Endothelial cell of umbilical vein (primary cell): ENCODE measurements around the gene RADIL. TPM values are rescaled to one million over a fixed set of nuclear protein-coding genes. Genes with fewer than 3 reads are reported as not detected.

Experiments
- BruUV-seq: library from RNA; stranded (reverse); fragments of 400-500 nt; replicated peaks from 2 replicates; lab custom pipeline; 2021; lab: Mats Ljungman, UMichigan
- CTCF ChIA-PET: fragments of 300-600, 350-600 bp; sonication (Branson Sonifier 250); formaldehyde crosslinking; loops from one replicate; lab custom pipeline; 2021; ENCODE audit warnings: antibody characterized with exemption, inconsistent platforms; lab: Charles Lee
- POLR2A ChIA-PET: fragments of 300-600, 350-600 bp; sonication (Branson Sonifier 250); formaldehyde crosslinking; loops from one replicate; lab custom pipeline; 2021; ENCODE audit warnings: antibody characterized with exemption, inconsistent platforms; lab: Charles Lee
- DNase-seq: peaks from one replicate; pipeline ENCODE4 v3.0.0-alpha.2; 2011; ENCODE audit warnings: low read depth, low spot score
- FAIRE-seq: peaks from 2 replicates; lab custom pipeline; 2011; peaks lifted over from hg19 to GRCh38; lab: Jason Lieb, UNC
- H2AFZ ChIP-seq: 2 replicates; pipeline ENCODE4 v1.6.0; 2012; ENCODE audit warnings: low read depth, low read length, control low read depth, inconsistent platforms
- H3K27ac ChIP-seq: 2 replicates; pipeline ENCODE4 v1.5.1; 2011; ENCODE audit warnings: low read depth, mild to moderate bottlenecking, control low read depth, low read length, moderate library complexity; ENCODE audit not compliant: insufficient read depth
- H3K27me3 ChIP-seq, 2 experiments: 2 replicates each; pipeline versions ENCODE4 v1.6.0 to v1.6.1; 2011; ENCODE audit warnings: low read length in 2 of 2, mixed read lengths in 1 of 2; ENCODE audit not compliant: control insufficient read depth in 2 of 2, insufficient read depth in 2 of 2
- H3K36me3 ChIP-seq, 2 experiments: 2 replicates in 1 of 2; 3 replicates in 1 of 2; pipeline ENCODE4 v1.5.1; 2011; ENCODE audit warnings: low read length in 2 of 2, mild to moderate bottlenecking in 1 of 2, moderate library complexity in 1 of 2; ENCODE audit not compliant: control insufficient read depth in 2 of 2, insufficient read depth in 2 of 2; ENCODE audit errors: extremely low read depth in 1 of 2
- H3K4me1 ChIP-seq: 3 replicates; pipeline ENCODE4 v1.5.1; 2011; ENCODE audit warnings: mild to moderate bottlenecking, low read length; ENCODE audit not compliant: control insufficient read depth, insufficient read depth; ENCODE audit errors: extremely low read depth
- H3K4me2 ChIP-seq: 2 replicates; pipeline ENCODE4 v1.6.1; 2011; ENCODE audit warnings: low read length, control low read depth, mixed read lengths; ENCODE audit not compliant: insufficient read depth
- H3K4me3 ChIP-seq, 3 experiments: fragments of 200-600 bp in 1 of 3; sonication (generic), shearing (Covaris generic) in 1 of 3; replicated peaks in 1 of 3; 2 replicates each; pipeline ENCODE4 v1.5.1; 2011 to 2016; ENCODE audit warnings: control low read depth in 3 of 3, low read length in 3 of 3, mild to moderate bottlenecking in 2 of 3, inconsistent platforms in 1 of 3, low read depth in 1 of 3, moderate library complexity in 1 of 3; ENCODE audit not compliant: insufficient read depth in 1 of 3
- H3K79me2 ChIP-seq: 2 replicates; pipeline ENCODE4 v1.6.0; 2012; ENCODE audit warnings: low read length, inconsistent platforms; ENCODE audit not compliant: control insufficient read depth, insufficient read depth
- H3K9ac ChIP-seq: replicated peaks from 2 replicates; pipeline ENCODE3; 2011; ENCODE audit warnings: low read length, control low read depth; ENCODE audit not compliant: insufficient read depth; ENCODE audit errors: extremely low read depth
- H3K9me1 ChIP-seq: replicated peaks from 3 replicates; pipeline ENCODE4 v1.6.0; 2011; ENCODE audit warnings: mild to moderate bottlenecking, low read length; ENCODE audit not compliant: control insufficient read depth, insufficient read depth; ENCODE audit errors: extremely low read depth
- H3K9me3 ChIP-seq: replicated peaks from 2 replicates; pipeline ENCODE4 v1.5.1; 2012; ENCODE audit warnings: low read length, inconsistent platforms; ENCODE audit not compliant: control insufficient read depth, insufficient read depth
- H4K20me1 ChIP-seq: replicated peaks from 2 replicates; pipeline ENCODE3; 2011; ENCODE audit warnings: mild to moderate bottlenecking, low read length; ENCODE audit not compliant: control insufficient read depth, insufficient read depth; ENCODE audit errors: extremely low read depth
- EZH2 ChIP-seq: IDR thresholded peaks from 2 replicates; pipeline ENCODE4 v1.6.1; 2012; ENCODE audit warnings: borderline replicate concordance, low read depth, mild to moderate bottlenecking, moderate library complexity, low read length, inconsistent platforms; ENCODE audit not compliant: severe bottlenecking
- FOS ChIP-seq: IDR thresholded peaks from 2 replicates; pipeline ENCODE4 v1.6.1; 2011; ENCODE audit warnings: mild to moderate bottlenecking, low read length, moderate library complexity, borderline replicate concordance; ENCODE audit not compliant: insufficient read depth
- GATA2 ChIP-seq: IDR thresholded peaks from 2 replicates; pipeline ENCODE4 v1.7.0; 2011; ENCODE audit warnings: low read depth, mild to moderate bottlenecking, moderate library complexity, mixed read lengths, low read length; ENCODE audit not compliant: insufficient read length, insufficient read depth
- JUN ChIP-seq: IDR thresholded peaks from 2 replicates; pipeline ENCODE4 v1.6.1; 2011; ENCODE audit warnings: borderline replicate concordance, low read depth; ENCODE audit not compliant: insufficient read length, insufficient read depth
- MYC ChIP-seq: IDR thresholded peaks from one replicate; pipeline ENCODE4 v1.6.1; 2011; ENCODE audit warnings: mild to moderate bottlenecking, low read depth, low read length
- POLR2A ChIP-seq: IDR thresholded peaks from 2 replicates; pipeline ENCODE4 v1.6.1; 2012; ENCODE audit warnings: low read depth, mild to moderate bottlenecking, control low read depth, low read length
- POLR2AphosphoS5 ChIP-seq: IDR thresholded peaks from 2 replicates; pipeline ENCODE4 v1.6.1; 2012; ENCODE audit warnings: low read depth, mild to moderate bottlenecking, control low read depth, low read length, moderate library complexity; ENCODE audit not compliant: insufficient read depth
- dilution Hi-C: fragments of 300-500 bp; cut with MboI; formaldehyde crosslinking; loops from one replicate; pipeline ENCODE4 v1.15.0; 2019; ENCODE audit warnings: low sequenced_read_pairs; ENCODE audit not compliant: extremely low pct_ligation_motif_present
- intact Hi-C: fragments of 100-400 bp; cut with micrococcal nuclease; formaldehyde crosslinking; loops from one replicate; pipeline ENCODE4 v1.10.0; 2022
- polyA plus RNA-seq, 4 experiments: library from polyadenylated mRNA; depleted of rRNA in 3 of 4; stranded (reverse) in 3 of 4; unstranded in 1 of 4; fragments of >200 nt; gene quantifications; 2 replicates each; pipeline versions ENCODE4 v1.2.1 to v1.2.3, GENCODE V29; 2011 to 2012; ENCODE audit warnings: missing spikeins in 1 of 4
- total RNA-seq: library from RNA; stranded (reverse); gene quantifications from 2 replicates; pipeline ENCODE4 v1.2.3, GENCODE V29; 2021
- TF ChIP-seq, protein P1 (sequence below), 2 donors: IDR thresholded peaks; 1 replicate in 1 of 2; 2 replicates in 1 of 2; pipeline ENCODE4 v1.5.1; 2011; ENCODE audit warnings: low read length in 2 of 2, mild to moderate bottlenecking in 2 of 2, moderate library complexity in 2 of 2, control low read depth in 1 of 2, inconsistent platforms in 1 of 2, low read depth in 1 of 2; ENCODE audit not compliant: insufficient read depth in 1 of 2; ENCODE audit errors: extremely low read depth in 1 of 2
- TF ChIP-seq, protein P2 (sequence below): IDR thresholded peaks from 2 replicates; pipeline ENCODE4 v1.6.1; 2011; ENCODE audit not compliant: insufficient read depth, insufficient read length

The RADIL gene
- total and polyA plus RNA-seq, 2 donors (not counting 3 experiments of a cell fraction or from before 2014, with no cell fraction given), result 1.2 to 2.5 TPM

DNA sequence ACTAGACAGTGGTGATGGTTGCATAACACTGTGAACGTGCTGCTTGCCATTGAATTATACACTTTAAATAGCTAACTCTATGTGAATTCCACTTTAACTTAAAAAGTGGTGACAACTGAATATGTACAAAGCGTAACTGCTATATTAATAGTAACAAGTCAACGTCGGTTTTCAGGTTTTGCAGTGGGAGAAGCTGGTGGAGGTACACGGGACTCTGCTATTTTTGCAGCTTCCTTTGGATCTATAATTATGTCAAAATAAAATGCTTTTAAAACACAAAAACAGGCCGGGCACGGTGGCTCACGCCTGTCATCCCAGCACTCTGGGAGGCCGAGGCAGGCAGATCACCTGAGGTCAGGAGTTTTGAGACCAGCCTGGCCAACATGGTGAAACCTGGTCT lies 87.1 kb downstream of the RADIL start:
- Histone ChIP-seq H2AFZ (no peak overlapping the region), H3K4me1 (no peaks in the 10 kb centered on the region), H3K9me3 (no peaks in the 10 kb centered on the region), H3K9me1 (no peaks in the 10 kb centered on the region), H3K27me3 (no peaks in the 10 kb centered on the region), H3K79me2 (no peaks in the 10 kb centered on the region), H3K4me2 (no peak overlapping the region), H3K36me3 (peaks cover 0 to 4% of the 10 kb centered on the region in 2 experiments), H3K4me3 (no peak overlapping the region), H3K9ac (no peak overlapping the region), H4K20me1 (no peaks in the 10 kb centered on the region), H3K27ac (no peak overlapping the region)
- no TSS peak for BruUV-seq
- POLR2A ChIA-PET, result no interaction called here
- FAIRE-seq (peak; percentile 62), DNase-seq (no peak)
- intact Hi-C loops (no loop called here), dilution Hi-C loops (no loop called here)
- TF ChIP-seq, protein P1, sequence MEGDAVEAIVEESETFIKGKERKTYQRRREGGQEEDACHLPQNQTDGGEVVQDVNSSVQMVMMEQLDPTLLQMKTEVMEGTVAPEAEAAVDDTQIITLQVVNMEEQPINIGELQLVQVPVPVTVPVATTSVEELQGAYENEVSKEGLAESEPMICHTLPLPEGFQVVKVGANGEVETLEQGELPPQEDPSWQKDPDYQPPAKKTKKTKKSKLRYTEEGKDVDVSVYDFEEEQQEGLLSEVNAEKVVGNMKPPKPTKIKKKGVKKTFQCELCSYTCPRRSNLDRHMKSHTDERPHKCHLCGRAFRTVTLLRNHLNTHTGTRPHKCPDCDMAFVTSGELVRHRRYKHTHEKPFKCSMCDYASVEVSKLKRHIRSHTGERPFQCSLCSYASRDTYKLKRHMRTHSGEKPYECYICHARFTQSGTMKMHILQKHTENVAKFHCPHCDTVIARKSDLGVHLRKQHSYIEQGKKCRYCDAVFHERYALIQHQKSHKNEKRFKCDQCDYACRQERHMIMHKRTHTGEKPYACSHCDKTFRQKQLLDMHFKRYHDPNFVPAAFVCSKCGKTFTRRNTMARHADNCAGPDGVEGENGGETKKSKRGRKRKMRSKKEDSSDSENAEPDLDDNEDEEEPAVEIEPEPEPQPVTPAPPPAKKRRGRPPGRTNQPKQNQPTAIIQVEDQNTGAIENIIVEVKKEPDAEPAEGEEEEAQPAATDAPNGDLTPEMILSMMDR (IDR thresholded peaks at IDR 0.05; ENCODE audit: extremely low read depth in 1 of 2, insufficient read depth in 1 of 2, low read depth in 1 of 2, low read length in 2 of 2), result no peak
- no peak for TF ChIP-seq EZH2
- TF ChIP-seq, protein P2, sequence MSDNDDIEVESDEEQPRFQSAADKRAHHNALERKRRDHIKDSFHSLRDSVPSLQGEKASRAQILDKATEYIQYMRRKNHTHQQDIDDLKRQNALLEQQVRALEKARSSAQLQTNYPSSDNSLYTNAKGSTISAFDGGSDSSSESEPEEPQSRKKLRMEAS, result no peak
- no peak for TF ChIP-seq FOS
- no peak for TF ChIP-seq POLR2A
- no peak for TF ChIP-seq GATA2
- TF ChIP-seq JUN, result no peak
- no peak for TF ChIP-seq POLR2AphosphoS5
- TF ChIP-seq MYC, result no peak
- CTCF ChIA-PET, result interaction anchor here (1.2 to 9.9 kb wide), 4 partner anchors 87 to 292 kb away, joined by 4 to 104 read pairs (median 18); partner anchors contain the start of gene RADIL
